GM12878 (cell line): ENCODE measurements around the gene TRIM4. TPM values are rescaled to one million over a fixed set of nuclear protein-coding genes. Genes with fewer than 3 reads are reported as not detected.

Source experiments
- ATAC-seq: fragments of 200-7000 bp; cut with Tn5 transposase; 3 replicates; pipeline ENCODE4 v1.9.1; 2020; ENCODE audit warnings: mild to moderate bottlenecking, moderate library complexity
- BruUV-seq: library from RNA; stranded (reverse); fragments of 400-500 nt; replicated peaks from 2 replicates; lab custom pipeline; 2021; lab: Mats Ljungman, UMichigan
- CTCF ChIA-PET: fragments of 300-600 bp; sonication (Branson Sonifier 250); formaldehyde crosslinking; extraction: SDS; loops from one replicate; lab custom pipeline; 2021; ENCODE audit warnings: inconsistent platforms; lab: Yijun Ruan, JAX
- POLR2A ChIA-PET: fragments of 350-600 bp; formaldehyde crosslinking; extraction: SDS; loops from one replicate; lab custom pipeline; 2021; ENCODE audit warnings: inconsistent platforms; lab: Charles Lee
- RAD21 ChIA-PET: fragments of 300-600 bp; sonication (Branson Sonifier 250); formaldehyde crosslinking; loops from one replicate; lab custom pipeline; 2023; ENCODE audit warnings: antibody characterized with exemption; ENCODE audit not compliant: unreplicated experiment; lab: Charles Lee
- SMC1A ChIA-PET: fragments of 300-600 bp; sonication (Branson Sonifier 250); formaldehyde crosslinking; loops from one replicate; lab custom pipeline; 2023; ENCODE audit not compliant: unreplicated experiment, uncharacterized antibody; lab: Charles Lee
- DNase-seq: peaks from one replicate; pipeline ENCODE4 v3.0.0-alpha.2; 2011; ENCODE audit warnings: low read depth, low spot score
- FAIRE-seq: peaks from 3 replicates; lab custom pipeline; 2011; peaks lifted over from hg19 to GRCh38; lab: Jason Lieb, UNC
- H2AFZ ChIP-seq: 2 replicates; pipeline ENCODE4 v1.6.0; 2011; ENCODE audit warnings: low read depth, low read length, control low read depth; ENCODE audit not compliant: control insufficient read depth
- H3K27ac ChIP-seq: 2 replicates; pipeline ENCODE4 v1.5.1; 2011; ENCODE audit warnings: control low read depth; ENCODE audit not compliant: control insufficient read depth, insufficient read depth
- H3K27me3 ChIP-seq, 2 experiments: replicated peaks in 1 of 2; 2 replicates each; pipeline versions ENCODE4 v1.6.0 to v1.6.1; 2011; ENCODE audit warnings: low read length in 1 of 2; ENCODE audit not compliant: control insufficient read depth in 2 of 2, insufficient read depth in 2 of 2
- H3K36me3 ChIP-seq, 2 experiments: 2 replicates each; pipeline ENCODE4 v1.5.1; 2011; ENCODE audit warnings: low read length in 1 of 2; ENCODE audit not compliant: control insufficient read depth in 2 of 2, insufficient read depth in 2 of 2
- H3K4me1 ChIP-seq: 2 replicates; pipeline ENCODE4 v1.6.1; 2011; ENCODE audit warnings: mild to moderate bottlenecking, low read length, moderate library complexity, mixed read lengths; ENCODE audit not compliant: control insufficient read depth, insufficient read depth
- H3K4me2 ChIP-seq: 2 replicates; pipeline ENCODE4 v1.6.0; 2011; ENCODE audit warnings: control low read depth; ENCODE audit not compliant: control insufficient read depth, insufficient read depth
- H3K4me3 ChIP-seq: fragments of 200-600 bp; sonication (generic); 2 replicates; pipeline ENCODE4 v1.5.1; 2016
- H3K79me2 ChIP-seq: 2 replicates; pipeline ENCODE4 v1.6.0; 2011; ENCODE audit warnings: low read length; ENCODE audit not compliant: control insufficient read depth, insufficient read depth
- H3K9ac ChIP-seq: 2 replicates; pipeline ENCODE4 v1.8.0; 2011; ENCODE audit warnings: low read length, control low read depth, mixed read lengths; ENCODE audit not compliant: control insufficient read depth, insufficient read depth
- H3K9me3 ChIP-seq: replicated peaks from 3 replicates; pipeline ENCODE4 v1.5.1; 2011; ENCODE audit warnings: mild to moderate bottlenecking, low read length; ENCODE audit not compliant: control insufficient read depth, insufficient read depth
- H4K20me1 ChIP-seq: 2 replicates; pipeline ENCODE4 v1.6.0; 2011; ENCODE audit not compliant: control insufficient read depth, insufficient read depth
- BHLHE40 ChIP-seq, 2 experiments: fragments of 450-650 bp in 1 of 2; IDR thresholded peaks; 2 replicates each; pipeline ENCODE4 v1.6.1; 2011 to 2017; ENCODE audit warnings: low read depth in 2 of 2, borderline replicate concordance in 1 of 2, improper control_type of control experiment in 1 of 2, low read length in 1 of 2, mild to moderate bottlenecking in 1 of 2
- CHD1 ChIP-seq: IDR thresholded peaks from 2 replicates; pipeline ENCODE4 v1.6.1; 2012; ENCODE audit warnings: low read depth, low read length, improper control_type of control experiment
- MTA3 ChIP-seq: IDR thresholded peaks from 2 replicates; pipeline ENCODE4 v1.6.1; 2012; ENCODE audit warnings: low read length, inconsistent platforms, borderline replicate concordance
- RUNX3 ChIP-seq: IDR thresholded peaks from 2 replicates; pipeline ENCODE4 v1.6.1; 2012; ENCODE audit warnings: low read length, inconsistent platforms
- SMARCA5 ChIP-seq: fragments of 450-650 bp; IDR thresholded peaks from 2 replicates; pipeline ENCODE4 v1.6.1; 2017; ENCODE audit warnings: mild to moderate bottlenecking
- WGBS: methylation state at CpG from one replicate; pipeline ENCODE4 v1.1.6; 2016; ENCODE audit warnings: low lambda C conversion rate; ENCODE audit not compliant: insufficient replicate concordance, insufficient coverage; ENCODE audit errors: missing lambda C conversion rate; 5-methylcytosine and 5-hydroxymethylcytosine counted together
- in situ Hi-C: fragments of 300-500 bp; cut with MboI; formaldehyde crosslinking; loops from 9 replicates; pipeline ENCODE4 v1.14.3; 2018; ENCODE audit warnings: mixed read lengths
- intact Hi-C: fragments of 100-400 bp; cut with micrococcal nuclease; formaldehyde crosslinking; loops from one replicate; pipeline ENCODE4 v1.14.2; 2022; ENCODE audit not compliant: unreplicated experiment
- polyA plus RNA-seq, 11 experiments: library from polyadenylated mRNA; depleted of rRNA in 4 of 11; unstranded in 6 of 11; stranded (reverse) in 5 of 11; fragments of >200 nt; fragmentation: Nextera tagmentation in 4 of 11; fragmentation: Illumina TruSeq in 1 of 11; extraction: Ambion mirVana in 4 of 11; extraction: Trizol in 1 of 11; gene quantifications; 1 replicate in 1 of 11; 2 replicates in 10 of 11; pipeline versions ENCODE4 v1.2.1 to v1.2.3, GENCODE V29; 2011 to 2016; ENCODE audit warnings: inconsistent platforms in 2 of 11, missing spikeins in 2 of 11, low read depth in 1 of 11
- total RNA-seq, 4 experiments: library from RNA; depleted of rRNA in 3 of 4; stranded (reverse); fragments of >200 nt in 3 of 4; fragmentation: Illumina TruSeq in 1 of 4; extraction: Trizol in 1 of 4; gene quantifications; 2 replicates each; pipeline versions ENCODE4 v1.2.1 to v1.2.3, GENCODE V29; 2013 to 2021
- TF ChIP-seq, protein P1 (sequence below): fragments of 450-650 bp; IDR thresholded peaks from 2 replicates; pipeline ENCODE4 v1.6.1; 2014; ENCODE audit warnings: mild to moderate bottlenecking
- TF ChIP-seq, protein P2 (sequence below): IDR thresholded peaks from 2 replicates; pipeline ENCODE4 v1.6.1; 2011; ENCODE audit warnings: low read depth, mild to moderate bottlenecking, low read length, moderate library complexity, borderline replicate concordance; ENCODE audit errors: extremely low read depth
- TF ChIP-seq, protein P3 (sequence below): fragments of 450-650 bp; IDR thresholded peaks from 2 replicates; pipeline ENCODE4 v1.6.1; 2017; ENCODE audit warnings: mild to moderate bottlenecking, low read depth, inconsistent platforms; ENCODE audit not compliant: poor library complexity, severe bottlenecking

The TRIM4 gene
- total and polyA plus RNA-seq, 10 of the 15 experiments (the other 5 are each of a cell fraction or from before 2014, with no cell fraction given): 4.8 to 21.8 (median 17.9) TPM

DNA sequence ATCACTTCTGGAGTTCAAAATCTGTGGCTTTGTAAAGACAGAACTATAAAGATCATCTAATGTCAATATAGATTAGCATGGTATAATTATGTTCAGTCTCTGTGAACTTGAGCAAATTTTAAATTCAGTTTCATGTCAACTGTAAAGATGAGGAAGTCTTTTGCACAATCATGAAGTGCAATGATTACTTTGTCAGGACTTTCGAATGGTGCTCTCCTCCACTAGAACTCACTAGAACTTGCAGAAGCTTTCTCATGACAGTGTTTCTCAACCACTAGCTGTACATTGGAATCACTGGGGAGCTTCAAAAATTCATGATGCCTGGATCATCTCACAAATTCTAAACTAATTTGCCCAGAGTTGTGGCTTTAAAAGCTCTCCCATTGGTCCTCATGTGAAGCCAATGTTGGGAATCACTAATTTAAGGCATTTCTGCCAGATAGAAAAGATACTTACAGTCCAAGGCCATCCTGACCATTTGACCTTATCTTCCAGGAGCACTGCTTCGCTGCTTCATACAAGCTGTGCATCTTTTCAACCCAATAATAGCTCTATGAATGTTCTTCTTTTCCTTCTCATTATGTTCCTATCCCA is 55.4 kb downstream of the TRIM4 start:
- no peaks in the 10 kb centered on the region for H3K4me1 ChIP-seq
- intact Hi-C loops: no loop called here
- no peaks in the 10 kb centered on the region for H4K20me1 ChIP-seq
- ChIA-PET RAD21 (no interaction called here), POLR2A (no interaction called here), CTCF (no interaction called here), SMC1A (interaction anchor here (0.6 kb wide), 1 partner anchor 12 kb away, joined by 3 read pairs; no protein-coding TSS in a partner anchor)
- H3K4me2 ChIP-seq: no peak overlapping the region
- in situ Hi-C loops: no loop called here
- H3K27ac ChIP-seq: no peak overlapping the region
- H3K36me3 ChIP-seq: no peaks in the 10 kb centered on the region
- no peak for DNase-seq
- H3K9me3 ChIP-seq: no peaks in the 10 kb centered on the region
- no peak for FAIRE-seq
- H3K4me3 ChIP-seq: no peak overlapping the region
- no peaks in the 10 kb centered on the region for H3K79me2 ChIP-seq
- WGBS: 8% methylated on average over 2 of the region's 2 CpGs
- H3K9ac ChIP-seq: no peak overlapping the region
- no peak overlapping the region for H2AFZ ChIP-seq
- TF ChIP-seq MTA3 (no peak), RUNX3 (no peak), CHD1 (no peak), SMARCA5 (no peak), BHLHE40 (IDR thresholded peaks at IDR 0.05; ENCODE audit: borderline replicate concordance in 1 of 2, low read depth in 2 of 2, low read length in 1 of 2) (no peak)
- TF ChIP-seq, protein P1, sequence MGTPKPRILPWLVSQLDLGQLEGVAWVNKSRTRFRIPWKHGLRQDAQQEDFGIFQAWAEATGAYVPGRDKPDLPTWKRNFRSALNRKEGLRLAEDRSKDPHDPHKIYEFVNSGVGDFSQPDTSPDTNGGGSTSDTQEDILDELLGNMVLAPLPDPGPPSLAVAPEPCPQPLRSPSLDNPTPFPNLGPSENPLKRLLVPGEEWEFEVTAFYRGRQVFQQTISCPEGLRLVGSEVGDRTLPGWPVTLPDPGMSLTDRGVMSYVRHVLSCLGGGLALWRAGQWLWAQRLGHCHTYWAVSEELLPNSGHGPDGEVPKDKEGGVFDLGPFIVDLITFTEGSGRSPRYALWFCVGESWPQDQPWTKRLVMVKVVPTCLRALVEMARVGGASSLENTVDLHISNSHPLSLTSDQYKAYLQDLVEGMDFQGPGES: no peak
- TF ChIP-seq, protein P2, sequence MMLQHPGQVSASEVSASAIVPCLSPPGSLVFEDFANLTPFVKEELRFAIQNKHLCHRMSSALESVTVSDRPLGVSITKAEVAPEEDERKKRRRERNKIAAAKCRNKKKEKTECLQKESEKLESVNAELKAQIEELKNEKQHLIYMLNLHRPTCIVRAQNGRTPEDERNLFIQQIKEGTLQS: no peak
- TF ChIP-seq, protein P3, sequence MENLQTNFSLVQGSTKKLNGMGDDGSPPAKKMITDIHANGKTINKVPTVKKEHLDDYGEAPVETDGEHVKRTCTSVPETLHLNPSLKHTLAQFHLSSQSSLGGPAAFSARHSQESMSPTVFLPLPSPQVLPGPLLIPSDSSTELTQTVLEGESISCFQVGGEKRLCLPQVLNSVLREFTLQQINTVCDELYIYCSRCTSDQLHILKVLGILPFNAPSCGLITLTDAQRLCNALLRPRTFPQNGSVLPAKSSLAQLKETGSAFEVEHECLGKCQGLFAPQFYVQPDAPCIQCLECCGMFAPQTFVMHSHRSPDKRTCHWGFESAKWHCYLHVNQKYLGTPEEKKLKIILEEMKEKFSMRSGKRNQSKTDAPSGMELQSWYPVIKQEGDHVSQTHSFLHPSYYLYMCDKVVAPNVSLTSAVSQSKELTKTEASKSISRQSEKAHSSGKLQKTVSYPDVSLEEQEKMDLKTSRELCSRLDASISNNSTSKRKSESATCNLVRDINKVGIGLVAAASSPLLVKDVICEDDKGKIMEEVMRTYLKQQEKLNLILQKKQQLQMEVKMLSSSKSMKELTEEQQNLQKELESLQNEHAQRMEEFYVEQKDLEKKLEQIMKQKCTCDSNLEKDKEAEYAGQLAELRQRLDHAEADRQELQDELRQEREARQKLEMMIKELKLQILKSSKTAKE: no peak
- ATAC-seq: no peak
- no TSS peak for BruUV-seq
- peaks cover 0 to 3% of the 10 kb centered on the region in 2 experiments; a peak in 3 of 4 replicates for H3K27me3 ChIP-seq
